ENCODE measurements around the gene SYNGAP1. TPM values are rescaled to one million over a fixed set of nuclear protein-coding genes. Genes with fewer than 3 reads are reported as not detected.

The SYNGAP1 gene
- total RNA-seq, 1 experiment from 2014 or later: 1.9 TPM

GRCh38 chr6:33433544-33434191 lies 13.8 kb downstream of the SYNGAP1 start:
- CTCF ChIA-PET: no interaction called here
- no peak overlapping the region for H3K27ac ChIP-seq (ENCODE audit: low read length)
- intact Hi-C loops (cut with micrococcal nuclease): no loop called here
- BruUV-seq (replicated peaks): no TSS peak
- no peak for DNase-seq
- no peak overlapping the region for H3K9ac ChIP-seq (ENCODE audit: low read length)
- no peak overlapping the region for H3K4me2 ChIP-seq (ENCODE audit: low read length)
- no peaks in the 10 kb centered on the region for H3K79me2 ChIP-seq (ENCODE audit: low read length)
- ATAC-seq: no peak
- no peaks in the 10 kb centered on the region for H4K20me1 ChIP-seq (ENCODE audit: low read length)
- H3K4me1 ChIP-seq (ENCODE audit: insufficient read depth, low read length): peaks cover 2% of the 10 kb centered on the region; the same call in 1 of the 2 replicates
- no peaks in the 10 kb centered on the region for H3F3A ChIP-seq (ENCODE audit: low read length, unreplicated experiment)
- H3K36me3 ChIP-seq (ENCODE audit: low read depth, low read length): no peaks in the 10 kb centered on the region
- H3K27me3 ChIP-seq (ENCODE audit: low read length): no peaks in the 10 kb centered on the region
- no peaks in the 10 kb centered on the region for H3K9me3 ChIP-seq (ENCODE audit: low read length)
- POLR2A ChIA-PET (ENCODE audit: unreplicated experiment): interaction anchor here (0.6 kb wide), 1 partner anchor 69 kb away, joined by 14 read pairs; no protein-coding TSS in a partner anchor
- no peak overlapping the region for H2AFZ ChIP-seq (ENCODE audit: low read length)
- no peak overlapping the region for H3K4me3 ChIP-seq (ENCODE audit: low read length)
- TF ChIP-seq EZH2 (IDR thresholded peaks at IDR 0.05; ENCODE audit: low read length, unreplicated experiment) (no peak), CTCF (conservative IDR thresholded peaks at IDR 0.05; ENCODE audit: low read depth, low read length) (no peak)
- no peaks in the 10 kb centered on the region for H3K9me2 ChIP-seq (replicated peaks; ENCODE audit: low read length)

- no peak overlapping the region for H3K27ac ChIP-seq (ENCODE audit: low read length)
- no peaks in the 10 kb centered on the region for H3F3A ChIP-seq (ENCODE audit: low read length, unreplicated experiment)
- H3K4me2 ChIP-seq (ENCODE audit: low read length): no peak overlapping the region
- H3K9ac ChIP-seq (ENCODE audit: low read length): no peak overlapping the region
- ATAC-seq: no peak
- ChIA-PET POLR2A (ENCODE audit: unreplicated experiment) (no interaction called here), CTCF (no interaction called here)
- no peaks in the 10 kb centered on the region for H3K36me3 ChIP-seq (ENCODE audit: low read depth, low read length)
- no peaks in the 10 kb centered on the region for H3K9me2 ChIP-seq (replicated peaks; ENCODE audit: low read length)
- H4K20me1 ChIP-seq (ENCODE audit: low read length): no peaks in the 10 kb centered on the region
- no TSS peak for BruUV-seq (replicated peaks)
- intact Hi-C loops (cut with micrococcal nuclease): no loop called here
- no peak overlapping the region for H3K4me3 ChIP-seq (ENCODE audit: low read length)
- no peak for DNase-seq
- H2AFZ ChIP-seq (ENCODE audit: low read length): no peak overlapping the region
- TF ChIP-seq EZH2phosphoT487 (IDR thresholded peaks at IDR 0.05; ENCODE audit: borderline replicate concordance, low read length) (no peak), CTCF (conservative IDR thresholded peaks at IDR 0.05; ENCODE audit: low read depth, low read length) (no peak), EZH2 (IDR thresholded peaks at IDR 0.05; ENCODE audit: low read length, unreplicated experiment) (no peak)
- H3K4me1 ChIP-seq (ENCODE audit: insufficient read depth, low read length): no peaks in the 10 kb centered on the region
- no peaks in the 10 kb centered on the region for H3K9me3 ChIP-seq (ENCODE audit: low read length)
- H3K27me3 ChIP-seq (ENCODE audit: low read length): no peaks in the 10 kb centered on the region
- no peaks in the 10 kb centered on the region for H3K79me2 ChIP-seq (ENCODE audit: low read length)
These were observed 15.1 kb downstream of the SYNGAP1 start for GRCh38 chr6:33434961-33435360.

- no peak for TF ChIP-seq EZH2 (IDR thresholded peaks at IDR 0.05; ENCODE audit: low read length, unreplicated experiment)
- no peak for TF ChIP-seq EZH2phosphoT487 (IDR thresholded peaks at IDR 0.05; ENCODE audit: borderline replicate concordance, low read length)
- TF ChIP-seq CTCF (conservative IDR thresholded peaks at IDR 0.05; ENCODE audit: low read depth, low read length): no peak
- Histone ChIP-seq H2AFZ (ENCODE audit: low read length) (no peak overlapping the region), H3K27ac (ENCODE audit: low read length) (no peak overlapping the region), H3K4me3 (ENCODE audit: low read length) (no peak overlapping the region), H3F3A (ENCODE audit: low read length, unreplicated experiment) (no peaks in the 10 kb centered on the region), H3K27me3 (ENCODE audit: low read length) (no peaks in the 10 kb centered on the region), H4K20me1 (ENCODE audit: low read length) (no peaks in the 10 kb centered on the region), H3K9me2 (replicated peaks; ENCODE audit: low read length) (no peaks in the 10 kb centered on the region), H3K9ac (ENCODE audit: low read length) (no peak overlapping the region), H3K4me2 (ENCODE audit: low read length) (no peak overlapping the region), H3K36me3 (ENCODE audit: low read depth, low read length) (no peaks in the 10 kb centered on the region), H3K9me3 (ENCODE audit: low read length) (no peaks in the 10 kb centered on the region), H3K4me1 (ENCODE audit: insufficient read depth, low read length) (no peaks in the 10 kb centered on the region), H3K79me2 (ENCODE audit: low read length) (no peaks in the 10 kb centered on the region)
- ATAC-seq (no peak), DNase-seq (no peak)
- BruUV-seq (replicated peaks): no TSS peak
- intact Hi-C loops (cut with micrococcal nuclease): no loop called here
- POLR2A ChIA-PET (ENCODE audit: unreplicated experiment): no interaction called here
- CTCF ChIA-PET: no interaction called here
These were observed 17.8 kb downstream of the SYNGAP1 start for GRCh38 chr6:33437666-33438065.
